HCT116 (cell line): Measurements from ENCODE around the gene LRRC3C. TPM values are rescaled to one million over a fixed set of nuclear protein-coding genes. Genes with fewer than 3 reads are reported as not detected.

ENCODE experiments used
- ATAC-seq: fragments of 200-7000 bp; cut with Tn5 transposase; 2 replicates; pipeline ENCODE4 v1.9.1; 2020; ENCODE audit warnings: mild to moderate bottlenecking, moderate library complexity
- BruUV-seq: library from RNA; stranded (reverse); fragments of 400-500 nt; replicated peaks from 2 replicates; lab custom pipeline; 2021; lab: Mats Ljungman, UMichigan
- CTCF ChIA-PET: fragments of 300-600 bp; sonication (Branson Sonifier 250); formaldehyde crosslinking; loops from one replicate; lab custom pipeline; 2021; ENCODE audit warnings: antibody characterized with exemption; lab: Charles Lee
- POLR2A ChIA-PET: fragments of 300-600, 350-600 bp; sonication (Branson Sonifier 250); formaldehyde crosslinking; loops from one replicate; lab custom pipeline; 2021; ENCODE audit warnings: antibody characterized with exemption; lab: Charles Lee
- RAD21 ChIA-PET, 2 experiments: fragments of 300-600 bp; sonication (Branson Sonifier 250); formaldehyde crosslinking; loops; one replicate each; lab custom pipeline; 2023; ENCODE audit warnings: low total read pairs in 2 of 2; ENCODE audit not compliant: uncharacterized antibody in 2 of 2, unreplicated experiment in 2 of 2, low non-redundant PET in 1 of 2; lab: Charles Lee
- DNase-seq: peaks from one replicate; pipeline ENCODE4 v3.0.0-alpha.2; 2010; ENCODE audit warnings: low read depth, low spot score
- H2AFZ ChIP-seq: fragments of 200-600 bp; shearing (Covaris generic), sonication (generic); 2 replicates; pipeline ENCODE4 v1.6.1; 2017; ENCODE audit warnings: low read depth, mixed run types, mixed read lengths, antibody characterized with exemption, low read length; ENCODE audit not compliant: poor library complexity, severe bottlenecking
- H3K27ac ChIP-seq: 2 replicates; pipeline ENCODE4 v1.5.1; 2012; ENCODE audit warnings: low read depth, low read length
- H3K27me3 ChIP-seq: fragments of 200-600 bp; sonication (generic); 2 replicates; pipeline ENCODE4 v1.6.1; 2016; ENCODE audit warnings: mixed run types, low read length, mixed read lengths; ENCODE audit not compliant: insufficient read depth
- H3K36me3 ChIP-seq, 2 experiments: fragments of 200-500 bp in 1 of 2; fragments of 200-600 bp in 1 of 2; sonication (Bioruptor generic) in 1 of 2; sonication (generic) in 1 of 2; 2 replicates each; pipeline versions ENCODE4 v1.5.1 to v1.6.1; 2014 to 2016; ENCODE audit warnings: low read length in 2 of 2, inconsistent platforms in 1 of 2, mixed read lengths in 1 of 2, mixed run types in 1 of 2; ENCODE audit not compliant: insufficient read depth in 2 of 2, control insufficient read depth in 1 of 2
- H3K4me1 ChIP-seq, 2 experiments: fragments of 200-600 bp in 1 of 2; sonication (generic) in 1 of 2; 2 replicates each; pipeline versions ENCODE4 v1.5.1 to v1.6.1; 2012 to 2017; ENCODE audit warnings: low read length in 2 of 2, inconsistent platforms in 1 of 2, mild to moderate bottlenecking in 1 of 2, mixed read lengths in 1 of 2, mixed run types in 1 of 2, moderate library complexity in 1 of 2; ENCODE audit not compliant: insufficient read depth in 2 of 2, control insufficient read depth in 1 of 2
- H3K4me2 ChIP-seq: fragments of 200-600 bp; sonication (generic); 2 replicates; pipeline ENCODE4 v1.6.1; 2017; ENCODE audit warnings: mixed run types, low read length, mixed read lengths
- H3K4me3 ChIP-seq, 2 experiments: fragments of 200-600 bp in 1 of 2; sonication (generic) in 1 of 2; replicated peaks in 1 of 2; 2 replicates each; pipeline ENCODE4 v1.5.1; 2011 to 2016; ENCODE audit warnings: low read length in 2 of 2, control low read depth in 1 of 2, low read depth in 1 of 2, mild to moderate bottlenecking in 1 of 2, mixed read lengths in 1 of 2, mixed run types in 1 of 2
- H3K79me2 ChIP-seq: fragments of 200-600 bp; sonication (generic); 2 replicates; pipeline ENCODE4 v1.6.1; 2017; ENCODE audit warnings: mild to moderate bottlenecking, mixed run types, low read length, moderate library complexity, mixed read lengths; ENCODE audit not compliant: insufficient read depth
- H3K9ac ChIP-seq: fragments of 200-600 bp; sonication (generic); 2 replicates; pipeline ENCODE4 v1.6.1; 2016; ENCODE audit warnings: low read length, mixed read lengths
- H3K9me2 ChIP-seq: fragments of 200-600 bp; sonication (generic), shearing (Covaris generic); 2 replicates; pipeline ENCODE4 v1.6.1; 2017; ENCODE audit warnings: mixed run types, mild to moderate bottlenecking, moderate library complexity; ENCODE audit not compliant: insufficient read depth
- H3K9me3 ChIP-seq, 2 experiments: fragments of 200-500 bp in 1 of 2; fragments of 200-600 bp in 1 of 2; sonication (Bioruptor generic) in 1 of 2; sonication (generic) in 1 of 2; 2 replicates each; pipeline ENCODE4 v1.6.1; 2014 to 2017; ENCODE audit warnings: low read length in 2 of 2, mixed read lengths in 2 of 2, inconsistent platforms in 1 of 2, low read depth in 1 of 2, mild to moderate bottlenecking in 1 of 2, mixed run types in 1 of 2, moderate library complexity in 1 of 2; ENCODE audit not compliant: control insufficient read depth in 1 of 2, insufficient read depth in 1 of 2
- H4K20me1 ChIP-seq: fragments of 200-600 bp; sonication (generic), shearing (Covaris generic); 2 replicates; pipeline ENCODE4 v1.6.1; 2017; ENCODE audit warnings: mixed run types, mild to moderate bottlenecking, moderate library complexity; ENCODE audit not compliant: insufficient read depth
- ELF1 ChIP-seq: IDR thresholded peaks from 2 replicates; pipeline ENCODE4 v1.6.1; 2012; ENCODE audit warnings: low read depth, borderline replicate concordance
- EZH2 ChIP-seq: fragments of 200-600 bp; sonication (generic); IDR thresholded peaks from 2 replicates; pipeline ENCODE4 v1.6.1; 2017; ENCODE audit warnings: antibody characterized with exemption, mixed run types
- EZH2phosphoT487 ChIP-seq: fragments of 200-600 bp; IDR thresholded peaks from 2 replicates; pipeline ENCODE4 v1.6.1; 2018; ENCODE audit warnings: antibody characterized with exemption, borderline replicate concordance
- POLR2A ChIP-seq: IDR thresholded peaks from 2 replicates; pipeline ENCODE4 v1.7.0; 2011; ENCODE audit warnings: borderline replicate concordance; ENCODE audit not compliant: insufficient read depth, insufficient read length; ENCODE audit errors: extremely low read depth
- RAD21 ChIP-seq: IDR thresholded peaks from 2 replicates; pipeline ENCODE4 v1.6.1; 2012; ENCODE audit warnings: low read depth, mild to moderate bottlenecking
- YY1 ChIP-seq: IDR thresholded peaks from 2 replicates; pipeline ENCODE4 v1.6.1; 2011; ENCODE audit warnings: low read length, low read depth, moderate library complexity, mild to moderate bottlenecking; ENCODE audit not compliant: insufficient replicate concordance; ENCODE audit errors: extremely low read depth
- ZFX ChIP-seq: fragments of 450-650 bp; IDR thresholded peaks from 2 replicates; pipeline ENCODE4 v1.6.1; 2017
- ZNF274 ChIP-seq: fragments of 200-500 bp; sonication (Bioruptor generic); IDR thresholded peaks from 2 replicates; pipeline ENCODE4 v1.6.1; 2014; ENCODE audit warnings: mild to moderate bottlenecking, low read depth, low read length, inconsistent platforms
- intact Hi-C: fragments of 100-400 bp; cut with micrococcal nuclease; formaldehyde crosslinking; loops from 2 replicates; pipeline ENCODE4 v1.10.0; 2022
- total RNA-seq: library from RNA; stranded (reverse); gene quantifications from one replicate; pipeline ENCODE4 v1.2.1, GENCODE V29; 2021; ENCODE audit not compliant: unreplicated experiment
- TF ChIP-seq, protein P1 (sequence below): IDR thresholded peaks from 2 replicates; pipeline ENCODE4 v1.6.1; 2012
- TF ChIP-seq, protein P2 (sequence below), 3 experiments: fragments of 200-600 bp in 1 of 3; sonication (generic) in 1 of 3; IDR thresholded peaks in 2 of 3; conservative IDR thresholded peaks in 1 of 3; 2 replicates each; pipeline ENCODE4 v1.5.1; 2012 to 2017; ENCODE audit warnings: low read depth in 2 of 3, low read length in 2 of 3, antibody characterized with exemption in 1 of 3, borderline replicate concordance in 1 of 3, control low read depth in 1 of 3, mild to moderate bottlenecking in 1 of 3, mixed read lengths in 1 of 3, mixed run types in 1 of 3, moderate library complexity in 1 of 3; ENCODE audit not compliant: insufficient read depth in 1 of 3

LRRC3C gene
- total RNA-seq, 1 experiment from 2014 or later, result not detected

DNA sequence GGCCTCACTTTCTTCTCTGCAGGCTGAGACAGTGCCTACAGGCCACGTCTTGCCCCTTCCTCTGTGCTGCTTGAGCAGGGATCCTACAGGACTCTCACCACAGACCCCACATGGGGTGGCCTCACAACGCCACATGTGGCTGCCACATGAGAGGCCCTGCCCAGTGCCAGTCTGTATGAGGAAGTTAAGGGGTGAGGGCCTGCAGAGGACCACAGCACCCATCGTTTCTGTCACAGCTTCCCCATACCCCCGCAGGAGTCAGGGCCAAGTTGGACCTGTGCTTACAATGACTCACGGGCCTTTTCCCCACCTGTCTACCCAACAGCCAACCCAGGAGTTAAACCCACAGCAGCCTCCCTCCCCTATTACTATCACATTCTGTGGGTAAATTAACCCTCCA, 6.2 kb upstream of the LRRC3C start:
- H3K9me2 ChIP-seq, result no peaks in the 10 kb centered on the region
- ChIA-PET POLR2A (no interaction called here), RAD21 (no interaction called here), CTCF (no interaction called here)
- H3K79me2 ChIP-seq, result peaks cover 16% of the 10 kb centered on the region; the same call in 1 of the 2 replicates
- no peak for ATAC-seq
- BruUV-seq, result TSS peak; percentile 58
- no peak overlapping the region for H3K27ac ChIP-seq
- H3K9ac ChIP-seq, result no peak overlapping the region
- TF ChIP-seq EZH2phosphoT487, result no peak
- H2AFZ ChIP-seq, result no peak overlapping the region
- intact Hi-C loops, result no loop called here
- no peaks in the 10 kb centered on the region for H3K27me3 ChIP-seq
- no peaks in the 10 kb centered on the region for H4K20me1 ChIP-seq
- H3K9me3 ChIP-seq, result no peaks in the 10 kb centered on the region
- H3K4me1 ChIP-seq, result peaks cover 0 to 5% of the 10 kb centered on the region in 2 experiments; a peak in 2 of 4 replicates
- no peak overlapping the region for H3K4me2 ChIP-seq
- no peak overlapping the region for H3K4me3 ChIP-seq
- no peak for DNase-seq
- peaks cover 5 to 31% of the 10 kb centered on the region in 2 experiments; a peak in 2 of 4 replicates for H3K36me3 ChIP-seq

DNA sequence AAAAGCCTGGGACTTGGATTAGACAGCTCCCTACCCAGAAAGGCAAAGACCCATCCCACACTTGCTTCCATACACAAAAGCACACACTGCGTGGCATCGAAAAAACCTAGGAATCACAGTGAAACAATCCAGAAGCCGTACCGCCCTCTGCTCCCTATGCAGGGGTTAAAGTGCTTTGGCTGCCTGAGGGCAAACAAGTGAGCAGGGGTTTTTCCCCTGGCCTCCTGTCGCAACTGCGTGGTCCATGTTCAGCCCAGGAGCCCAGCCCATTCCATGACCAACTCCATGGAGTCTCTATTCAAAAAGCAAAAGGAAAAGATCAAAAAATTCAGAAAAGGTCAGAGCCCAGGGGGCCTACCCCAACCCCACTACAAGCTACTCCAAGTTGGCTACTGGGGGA, 5.5 kb upstream of the LRRC3C start:
- Histone ChIP-seq H3K4me3 (no peak overlapping the region), H3K4me1 (peaks cover 0 to 10% of the 10 kb centered on the region in 2 experiments; a peak in 2 of 4 replicates), H3K27ac (no peak overlapping the region), H3K79me2 (peaks cover 23% of the 10 kb centered on the region; the same call in 1 of the 2 replicates), H3K9me3 (no peaks in the 10 kb centered on the region), H3K9me2 (no peaks in the 10 kb centered on the region), H3K4me2 (no peak overlapping the region), H3K27me3 (no peaks in the 10 kb centered on the region), H3K9ac (no peak overlapping the region), H3K36me3 (peaks cover 5 to 31% of the 10 kb centered on the region in 2 experiments; a peak in 2 of 4 replicates), H2AFZ (no peak overlapping the region), H4K20me1 (no peaks in the 10 kb centered on the region)
- DNase-seq, result no peak
- ChIA-PET RAD21 (no interaction called here), CTCF (no interaction called here), POLR2A (no interaction called here)
- BruUV-seq, result no TSS peak
- TF ChIP-seq POLR2A, result no peak
- no peak for TF ChIP-seq ELF1
- TF ChIP-seq, protein P1, sequence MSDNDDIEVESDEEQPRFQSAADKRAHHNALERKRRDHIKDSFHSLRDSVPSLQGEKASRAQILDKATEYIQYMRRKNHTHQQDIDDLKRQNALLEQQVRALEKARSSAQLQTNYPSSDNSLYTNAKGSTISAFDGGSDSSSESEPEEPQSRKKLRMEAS, result no peak
- no peak for TF ChIP-seq EZH2
- TF ChIP-seq ZNF274, result no peak
- TF ChIP-seq, protein P2, sequence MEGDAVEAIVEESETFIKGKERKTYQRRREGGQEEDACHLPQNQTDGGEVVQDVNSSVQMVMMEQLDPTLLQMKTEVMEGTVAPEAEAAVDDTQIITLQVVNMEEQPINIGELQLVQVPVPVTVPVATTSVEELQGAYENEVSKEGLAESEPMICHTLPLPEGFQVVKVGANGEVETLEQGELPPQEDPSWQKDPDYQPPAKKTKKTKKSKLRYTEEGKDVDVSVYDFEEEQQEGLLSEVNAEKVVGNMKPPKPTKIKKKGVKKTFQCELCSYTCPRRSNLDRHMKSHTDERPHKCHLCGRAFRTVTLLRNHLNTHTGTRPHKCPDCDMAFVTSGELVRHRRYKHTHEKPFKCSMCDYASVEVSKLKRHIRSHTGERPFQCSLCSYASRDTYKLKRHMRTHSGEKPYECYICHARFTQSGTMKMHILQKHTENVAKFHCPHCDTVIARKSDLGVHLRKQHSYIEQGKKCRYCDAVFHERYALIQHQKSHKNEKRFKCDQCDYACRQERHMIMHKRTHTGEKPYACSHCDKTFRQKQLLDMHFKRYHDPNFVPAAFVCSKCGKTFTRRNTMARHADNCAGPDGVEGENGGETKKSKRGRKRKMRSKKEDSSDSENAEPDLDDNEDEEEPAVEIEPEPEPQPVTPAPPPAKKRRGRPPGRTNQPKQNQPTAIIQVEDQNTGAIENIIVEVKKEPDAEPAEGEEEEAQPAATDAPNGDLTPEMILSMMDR (IDR thresholded peaks at IDR 0.05 in 2 of 3, conservative IDR thresholded peaks at IDR 0.05 in 1 of 3; ENCODE audit: borderline replicate concordance in 1 of 3, insufficient read depth in 1 of 3, low read depth in 2 of 3, low read length in 2 of 3), result no peak
- no peak for TF ChIP-seq ZFX
- TF ChIP-seq YY1, result no peak
- no peak for TF ChIP-seq RAD21
- no peak for ATAC-seq
- intact Hi-C loops, result no loop called here
